NCI-H2196 treated with DMSO at 0.1 percent for 48 hours (cell line): ENCODE measurements around the gene SLC22A2.
"Not testable (repeated sequence)": the region's sequence is repeated elsewhere in the genome, so short reads cannot be mapped to it uniquely, and the experiment has no call there.

Experiments used
- DNase-seq: peaks from one replicate; lab custom pipeline; 2025; ENCODE audit not compliant: unreplicated experiment; lab: John Stamatoyannopoulos, UW

The SLC22A2 gene

DNA sequence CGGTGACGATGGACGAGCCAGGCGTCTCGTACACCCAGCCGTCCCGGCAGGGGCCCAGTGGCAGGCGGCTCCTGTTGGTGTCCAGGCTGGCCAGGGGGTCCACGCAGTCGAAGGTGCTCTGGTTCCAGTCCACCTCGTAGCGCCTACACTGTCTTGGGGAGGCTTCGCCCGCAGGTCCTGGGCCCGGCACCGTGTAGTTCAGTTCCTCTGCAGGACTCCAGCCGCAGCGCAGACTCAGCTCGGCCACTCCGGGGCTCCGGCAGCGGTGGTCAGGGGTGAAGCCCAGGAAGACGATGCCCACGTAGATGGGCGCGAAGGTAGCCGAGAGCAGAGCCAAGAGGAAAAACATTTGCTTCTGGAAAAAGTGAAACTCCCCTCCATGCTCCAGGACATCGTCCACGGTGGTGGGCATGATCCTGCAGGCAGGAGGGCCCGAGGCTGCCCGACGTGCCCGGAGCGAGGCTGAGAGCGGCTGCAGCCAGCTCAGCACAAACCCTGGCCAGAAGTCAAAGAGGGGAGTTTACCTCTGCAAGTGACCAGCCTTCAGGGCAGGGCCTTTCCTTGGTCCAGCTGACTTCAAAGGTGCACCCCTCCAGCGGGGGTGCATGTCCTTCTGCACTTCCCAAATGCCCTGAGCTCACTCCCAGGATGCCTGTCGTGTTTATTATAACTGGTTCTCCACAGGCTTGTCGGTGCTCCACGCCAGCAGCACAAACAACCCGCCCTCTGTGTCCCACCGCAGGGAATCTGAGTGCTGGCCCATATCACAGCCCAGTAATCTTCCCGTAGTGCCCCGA is at the start of gene SLC22A2:
Gene SLC22A2, minus strand, starts transcription at position 476 of the 797 bp plus-strand sequence. Its CDS starts 64 bp downstream, at position 412.
- DNase-seq: no peak

DNA sequence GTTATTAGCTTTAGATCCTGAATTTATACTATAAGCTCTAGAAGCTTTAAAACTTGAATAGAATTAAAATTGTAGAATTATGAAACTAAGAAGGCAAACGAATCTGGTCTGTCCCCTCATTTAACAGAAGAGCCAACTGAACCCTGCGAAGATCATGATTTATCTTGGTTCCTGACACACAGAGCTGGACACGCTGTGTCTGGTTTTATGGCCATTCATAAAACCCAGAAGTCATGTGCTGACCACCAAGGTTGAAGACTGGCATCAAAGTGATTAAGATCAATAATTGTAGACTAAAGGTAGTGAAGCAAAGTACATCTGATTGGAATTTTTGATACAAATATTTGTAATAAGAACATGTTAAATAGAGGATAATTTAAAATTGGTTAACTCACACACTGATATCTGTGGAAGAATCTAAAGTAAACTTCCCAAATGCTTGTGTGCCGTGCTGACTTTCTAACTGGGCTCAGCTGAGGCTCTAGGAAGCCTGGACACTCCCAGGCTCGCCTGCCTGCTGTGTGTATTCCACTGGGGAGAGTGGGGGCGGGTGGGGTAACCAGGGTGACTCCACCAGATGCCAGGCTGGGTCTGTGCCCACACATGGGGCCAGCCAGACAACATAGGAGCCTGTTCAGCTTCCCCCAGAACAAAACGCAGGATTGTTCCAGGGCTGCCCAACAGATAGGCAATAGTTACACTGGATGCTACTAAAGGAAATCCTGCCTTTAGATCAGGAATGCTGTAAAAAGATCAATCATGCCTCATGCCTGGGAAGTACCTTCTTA is 47.5 kb upstream of the SLC22A2 start:
- DNase-seq: no peak

DNA sequence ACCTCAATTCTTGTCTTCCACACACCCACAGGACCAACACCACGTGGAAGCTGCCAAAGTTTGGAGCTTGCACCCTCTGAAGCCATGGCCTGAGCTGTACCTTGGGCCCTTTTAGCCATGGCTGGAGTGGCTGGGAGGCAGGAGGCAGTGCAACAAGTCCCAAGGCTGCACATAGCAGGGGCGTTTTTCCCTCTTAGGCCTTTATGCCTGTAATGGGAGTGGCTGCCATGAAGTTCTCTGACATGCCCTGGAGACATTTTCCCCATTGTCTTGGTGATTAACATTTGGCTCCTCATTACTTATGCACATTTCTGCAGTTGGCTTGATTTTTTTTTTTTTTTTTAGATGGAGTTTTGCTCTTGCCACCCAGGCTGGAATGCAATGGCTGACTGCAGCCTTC is 45.2 kb upstream of the SLC22A2 start:
- DNase-seq: no peak

DNA sequence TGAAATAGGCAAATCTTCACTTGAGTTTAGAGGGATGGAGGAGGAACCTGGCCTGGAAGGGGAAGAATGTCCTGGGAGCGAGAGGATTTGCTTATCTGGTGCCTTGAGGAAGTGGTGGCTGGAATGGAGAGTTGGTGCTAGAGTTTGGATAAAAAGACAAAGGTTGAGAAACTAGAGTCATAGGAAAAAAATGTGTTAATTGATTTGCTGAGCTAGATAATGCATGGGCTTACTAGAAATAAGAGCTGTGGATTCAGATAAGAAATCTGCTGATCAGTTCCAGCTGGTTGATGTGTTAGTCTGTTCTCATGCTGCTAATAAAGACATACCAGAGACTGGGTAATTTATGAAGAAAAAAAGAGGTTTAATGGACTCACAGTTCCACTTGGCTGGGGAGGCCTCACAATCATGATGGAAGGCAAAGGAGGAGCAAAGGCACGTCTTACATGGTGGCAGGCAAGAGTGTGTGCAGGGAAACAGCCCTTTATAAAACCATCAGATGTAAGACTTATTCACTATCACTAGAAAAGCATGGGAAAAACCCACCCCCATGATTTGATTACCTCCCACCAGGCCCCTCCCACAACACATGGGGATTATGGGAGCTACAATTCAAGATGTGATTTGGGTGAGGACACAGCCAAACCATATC is 43.9 kb upstream of the SLC22A2 start:
- not testable (repeated sequence) for DNase-seq

DNA sequence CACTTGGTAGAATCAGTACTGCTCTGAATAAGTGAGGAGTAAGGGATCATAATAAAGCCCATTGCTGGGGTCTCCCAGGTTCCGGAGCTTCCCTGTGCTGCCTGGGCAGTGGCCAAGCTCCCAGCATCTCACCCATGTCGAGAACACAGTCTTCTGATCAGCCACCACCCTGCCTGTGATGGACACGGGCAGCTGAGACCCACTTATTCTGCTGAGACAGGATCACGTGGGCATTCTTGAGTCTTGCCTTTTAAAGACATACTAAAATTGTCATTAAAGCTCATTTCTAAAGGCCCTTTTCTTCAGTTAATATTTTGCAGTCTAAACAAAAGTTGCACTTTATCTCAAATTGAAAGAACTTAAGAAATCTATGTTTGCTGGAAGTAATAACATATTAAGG is 42.7 kb upstream of the SLC22A2 start:
- no peak for DNase-seq

DNA sequence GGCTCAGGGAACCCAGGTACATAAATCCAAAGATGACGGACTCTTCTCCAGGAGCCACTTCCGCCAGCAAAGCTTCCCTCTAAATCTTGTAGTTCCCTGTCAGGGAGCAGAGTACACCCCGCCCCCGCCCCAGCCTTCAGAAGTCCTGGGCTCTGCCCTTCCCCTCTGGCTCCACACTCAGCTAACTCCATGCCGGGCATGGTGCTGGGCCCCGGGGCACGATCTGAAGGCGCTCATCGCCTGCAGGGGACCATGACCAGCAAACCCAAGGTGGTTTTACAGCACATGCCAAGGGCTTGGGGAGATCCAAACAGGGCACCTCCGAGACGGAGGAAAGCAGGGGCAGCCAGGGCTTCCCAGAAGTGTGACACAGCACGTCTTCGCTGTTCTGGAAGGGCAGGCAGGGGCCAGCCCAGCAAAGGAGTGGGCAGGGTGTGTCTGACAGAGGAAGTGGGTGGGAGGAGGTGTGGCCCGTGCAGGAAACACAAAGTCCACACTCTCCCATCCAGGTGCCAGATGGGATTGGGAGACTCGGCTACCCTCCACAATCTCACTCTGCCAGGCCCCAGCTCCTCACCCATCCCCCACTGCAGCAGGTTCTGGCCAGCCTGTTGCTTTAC is 41.6 kb upstream of the SLC22A2 start:
- DNase-seq: no peak

DNA sequence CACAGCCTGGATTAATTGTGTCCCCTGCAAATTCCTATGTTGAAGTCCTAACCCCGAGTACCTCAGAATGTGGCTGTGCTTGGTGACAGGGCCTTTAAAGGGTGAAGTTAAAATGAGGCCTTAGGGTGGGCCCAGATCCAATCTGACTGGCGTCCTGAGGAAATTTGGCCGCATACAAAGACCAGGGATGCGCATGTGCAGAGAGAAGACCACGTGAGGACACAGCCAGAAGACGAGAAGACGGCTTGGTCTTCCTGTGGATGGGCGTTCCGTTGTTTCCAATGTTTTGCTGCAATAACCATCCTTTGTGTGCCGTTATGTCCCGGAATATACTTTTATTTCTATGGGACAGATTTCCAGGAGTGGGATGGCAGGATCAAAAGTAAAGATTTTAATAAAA is 40.9 kb upstream of the SLC22A2 start:
- DNase-seq: no peak

DNA sequence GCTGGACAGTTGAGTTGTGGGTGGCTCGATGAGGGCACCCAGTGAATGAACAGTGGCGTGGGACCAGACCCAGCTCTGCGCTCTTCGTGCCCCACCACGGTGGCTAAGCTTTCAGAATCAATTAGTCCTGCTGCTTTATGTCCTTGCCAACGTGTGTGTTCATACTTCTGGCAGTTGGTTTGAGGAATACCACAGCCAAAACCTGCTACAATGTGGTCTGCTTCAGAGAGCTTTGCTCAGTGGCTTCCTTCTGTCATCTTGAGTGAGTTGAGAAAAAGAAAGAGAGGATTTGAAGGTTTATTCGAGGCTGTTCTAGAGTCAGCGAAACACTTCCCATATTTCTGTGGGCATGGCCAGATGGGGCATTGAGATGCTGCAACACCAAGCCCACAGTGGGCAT is 39.5 kb upstream of the SLC22A2 start:
- DNase-seq: no peak

DNA sequence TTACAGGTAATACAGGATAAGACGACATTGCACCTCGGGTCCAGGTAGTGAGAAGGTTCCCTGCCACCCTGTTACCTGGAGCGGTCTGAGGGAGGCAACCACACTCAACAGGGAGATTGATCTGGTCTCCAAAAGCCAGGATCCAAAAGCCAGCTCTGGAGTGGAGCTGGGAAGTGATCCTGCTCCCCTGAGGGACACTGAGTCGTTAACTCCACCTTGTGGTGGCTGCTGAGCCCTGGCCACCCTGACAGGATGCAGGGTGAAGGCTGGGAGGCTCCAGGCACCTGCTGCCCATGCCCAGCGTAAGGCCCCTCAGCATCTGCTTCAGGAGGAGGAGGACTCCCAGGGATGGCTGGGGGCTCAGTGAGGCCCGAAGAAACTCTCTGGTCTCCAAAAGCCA is 38.7 kb upstream of the SLC22A2 start:
- no peak for DNase-seq

DNA sequence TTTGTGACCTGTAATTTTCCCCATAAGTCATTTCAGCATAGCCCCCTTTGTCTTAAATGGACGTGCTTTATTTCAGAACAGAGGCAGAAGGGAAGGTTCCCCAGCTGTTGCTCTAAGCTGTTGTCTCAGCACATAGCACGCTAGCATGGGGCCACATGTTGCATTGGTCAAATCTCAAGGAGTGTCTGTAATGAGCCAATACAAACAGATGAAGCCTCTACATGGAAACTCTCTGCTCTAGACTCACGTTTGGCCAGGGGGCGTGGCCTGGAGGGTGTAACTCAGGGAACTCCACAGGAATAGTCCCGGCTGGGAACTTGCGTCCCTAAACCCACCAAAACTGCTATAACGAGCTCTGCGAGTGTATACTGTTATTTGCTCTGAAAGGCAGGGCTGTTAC is 35.2 kb upstream of the SLC22A2 start:
- no peak for DNase-seq

DNA sequence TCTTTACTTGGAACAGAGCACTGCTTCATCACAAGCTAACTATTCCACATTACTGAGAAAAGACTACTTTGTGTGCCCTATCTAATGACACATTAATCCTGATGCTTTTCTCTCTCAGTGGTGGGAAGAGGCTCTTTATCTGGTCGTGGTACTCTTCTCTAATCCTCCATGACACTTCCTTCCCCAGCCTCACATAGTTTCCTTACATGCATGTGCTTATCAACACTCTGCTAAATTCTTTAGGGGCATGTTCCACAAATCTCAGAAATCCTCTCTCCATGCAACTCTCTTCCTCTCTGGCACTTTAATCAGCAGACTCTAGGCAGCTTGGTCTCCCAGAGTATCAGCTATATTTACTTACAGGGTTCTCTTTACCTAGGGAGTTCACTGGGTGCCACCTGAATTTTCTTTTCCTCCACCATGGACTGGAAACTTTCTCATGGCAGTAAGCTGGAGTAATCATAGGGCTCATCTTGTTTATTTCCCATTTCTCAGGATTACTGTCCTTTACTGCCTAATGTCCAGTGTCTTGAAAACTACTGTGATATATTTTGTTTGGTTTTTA is 27.0 kb upstream of the SLC22A2 start:
- no peak for DNase-seq

DNA sequence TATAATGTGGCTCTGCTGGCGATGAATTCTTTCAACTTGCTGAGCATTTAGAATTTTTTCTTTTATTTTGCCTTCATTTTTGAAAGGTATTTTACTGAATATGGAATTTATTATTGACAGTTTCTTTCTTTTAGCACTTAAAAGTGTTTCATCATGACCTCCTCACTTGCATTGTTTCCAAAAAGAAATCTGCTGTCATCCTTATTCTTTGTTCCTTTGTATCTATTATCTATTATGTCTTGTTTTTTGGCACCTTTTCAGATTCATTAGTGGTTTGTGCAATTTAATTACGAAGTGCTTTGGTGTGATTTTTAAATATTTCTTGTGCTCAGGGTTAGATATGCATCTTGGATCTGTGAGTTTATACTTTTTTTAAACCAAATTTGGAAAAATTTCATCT is 26.0 kb upstream of the SLC22A2 start:
- DNase-seq: no peak

DNA sequence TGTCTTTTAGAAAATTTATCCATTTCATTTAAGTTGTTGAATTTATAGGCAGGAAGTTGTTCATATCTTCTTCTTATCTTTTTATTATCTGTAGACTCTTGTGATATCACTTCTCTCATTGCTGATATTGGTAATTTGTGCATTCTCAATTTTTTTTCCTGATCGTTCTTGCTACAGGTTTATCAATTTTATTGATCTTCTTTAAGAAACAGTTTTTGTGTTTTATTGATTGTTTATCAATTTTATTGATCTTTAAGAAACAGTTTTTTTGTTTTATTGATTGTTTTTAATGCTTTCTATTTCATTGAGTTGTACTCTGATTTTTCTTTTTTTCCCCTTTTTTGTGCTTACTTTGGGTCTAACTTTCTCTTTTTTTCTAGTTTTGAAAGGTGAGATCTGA is 23.8 kb upstream of the SLC22A2 start:
- DNase-seq: no peak

DNA sequence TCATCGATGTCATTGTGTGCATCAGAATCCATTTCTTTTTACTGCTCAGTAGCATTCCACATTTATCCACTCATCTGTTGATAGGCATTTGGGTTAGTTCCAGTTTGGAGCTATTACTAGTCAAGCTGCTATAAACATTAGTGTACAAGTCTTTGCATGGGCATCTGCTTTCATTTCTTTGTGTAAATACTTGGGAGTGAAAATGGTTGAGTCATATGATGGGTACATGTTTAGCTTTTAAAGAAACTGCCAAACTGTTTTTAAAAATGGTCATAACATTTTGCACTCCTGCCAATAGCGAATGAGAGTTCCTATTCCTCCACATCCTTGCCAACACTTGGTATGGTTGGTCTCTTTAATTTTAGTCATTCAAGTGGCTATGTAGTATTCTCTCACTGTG is 21.2 kb upstream of the SLC22A2 start:
- DNase-seq: no peak

DNA sequence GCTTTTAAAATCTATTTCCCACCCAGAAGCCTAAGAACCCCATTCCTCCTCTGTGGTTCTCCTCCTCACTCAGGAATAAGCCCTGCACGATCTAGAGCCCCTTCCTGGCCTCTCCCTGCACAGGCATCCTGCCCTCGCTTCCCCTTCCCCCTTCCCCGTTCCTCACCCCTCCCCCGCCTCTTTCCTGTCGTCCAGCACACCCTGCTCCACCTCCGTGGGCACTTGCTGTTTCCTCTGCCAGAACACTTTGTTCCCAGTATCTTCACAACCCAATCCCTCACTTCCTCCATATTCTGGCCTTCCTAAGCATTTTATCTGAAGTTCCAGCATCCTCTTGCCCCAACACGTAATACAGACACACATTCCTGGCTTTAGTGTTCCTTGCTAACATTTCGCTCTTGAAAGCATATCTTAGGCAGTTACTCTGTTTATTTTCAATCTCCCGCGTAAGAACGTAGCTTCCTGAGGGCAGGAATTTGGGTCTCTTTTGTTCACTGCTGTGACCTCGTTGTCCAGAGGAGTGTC is 20.2 kb upstream of the SLC22A2 start:
- DNase-seq: no peak

DNA sequence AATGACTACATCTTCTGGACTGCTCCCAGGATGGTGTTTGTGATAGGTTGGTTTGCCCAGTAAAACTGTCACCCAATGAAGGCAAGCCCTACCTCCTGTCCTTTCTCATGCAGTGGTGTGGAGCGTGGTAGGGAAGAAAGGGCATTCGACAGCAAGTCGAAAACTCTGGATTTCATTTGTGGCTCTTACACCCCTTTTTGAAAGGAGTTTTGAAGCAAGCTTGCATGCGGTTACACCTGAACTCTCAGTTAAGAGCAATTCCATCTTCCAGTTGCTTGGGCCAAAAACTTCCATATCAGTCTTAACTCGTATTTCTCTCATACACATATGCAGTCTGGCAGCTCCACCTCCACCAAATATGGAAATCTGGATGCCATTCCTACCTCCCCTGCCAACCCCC is 19.7 kb upstream of the SLC22A2 start:
- DNase-seq: no peak

DNA sequence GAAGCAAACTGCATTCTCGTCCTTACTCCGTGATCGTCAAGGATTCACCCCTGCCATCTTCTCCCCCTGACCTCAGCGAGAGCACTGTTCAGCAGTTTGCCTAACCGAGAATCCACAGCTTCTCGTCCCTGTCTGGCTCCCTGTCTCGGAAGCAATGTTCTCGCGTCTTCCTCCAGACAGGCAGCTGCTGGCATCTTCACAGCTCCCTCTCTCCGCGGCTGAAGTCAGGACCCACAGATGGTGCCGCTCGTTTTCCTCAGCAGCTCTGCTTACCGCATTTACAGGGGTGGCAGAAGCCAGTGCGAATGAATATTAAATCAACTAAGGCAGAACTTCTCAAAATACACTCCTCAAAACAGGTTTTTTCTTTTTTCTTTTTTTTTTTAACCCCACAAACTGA is 18.9 kb upstream of the SLC22A2 start:
- no peak for DNase-seq

DNA sequence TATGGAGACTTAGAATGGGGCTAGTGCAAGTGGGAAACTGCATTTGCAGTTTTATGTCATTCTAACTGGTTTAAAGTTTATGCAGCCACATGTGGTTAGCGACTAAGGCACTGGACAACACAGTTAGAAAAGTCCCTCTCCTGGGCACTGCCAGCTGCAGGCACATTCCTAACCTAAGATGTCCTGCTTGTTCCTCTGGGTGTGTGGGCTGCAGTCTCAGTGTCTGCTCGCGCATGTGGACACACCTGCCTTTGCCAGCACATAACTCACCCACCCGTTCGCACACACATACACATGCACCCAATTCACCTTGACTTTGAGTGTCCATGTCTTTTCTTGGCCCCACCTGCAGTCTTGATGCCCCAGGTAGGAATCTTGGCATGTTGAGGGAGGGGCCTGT is 18.5 kb upstream of the SLC22A2 start:
- DNase-seq: no peak

DNA sequence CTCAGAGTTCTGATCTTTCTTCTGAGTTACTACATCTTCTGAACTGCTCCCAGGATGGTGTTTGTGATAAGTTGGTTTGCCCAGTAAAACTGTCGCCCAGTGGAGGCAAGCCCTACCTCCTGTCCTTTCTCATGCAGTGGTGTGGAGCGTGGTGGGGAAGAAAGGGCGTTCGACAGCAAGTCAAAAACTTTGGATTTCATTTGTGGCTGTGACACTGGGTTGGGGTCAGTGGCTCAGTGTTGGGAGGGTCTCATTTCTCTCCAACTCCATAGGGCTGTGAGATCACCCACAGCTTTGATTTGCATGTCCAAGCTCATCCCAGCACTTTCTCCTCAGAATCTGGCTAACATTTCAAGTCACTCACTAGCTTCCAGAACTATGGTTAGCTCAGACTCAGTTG is 17.5 kb upstream of the SLC22A2 start:
- no peak for DNase-seq

DNA sequence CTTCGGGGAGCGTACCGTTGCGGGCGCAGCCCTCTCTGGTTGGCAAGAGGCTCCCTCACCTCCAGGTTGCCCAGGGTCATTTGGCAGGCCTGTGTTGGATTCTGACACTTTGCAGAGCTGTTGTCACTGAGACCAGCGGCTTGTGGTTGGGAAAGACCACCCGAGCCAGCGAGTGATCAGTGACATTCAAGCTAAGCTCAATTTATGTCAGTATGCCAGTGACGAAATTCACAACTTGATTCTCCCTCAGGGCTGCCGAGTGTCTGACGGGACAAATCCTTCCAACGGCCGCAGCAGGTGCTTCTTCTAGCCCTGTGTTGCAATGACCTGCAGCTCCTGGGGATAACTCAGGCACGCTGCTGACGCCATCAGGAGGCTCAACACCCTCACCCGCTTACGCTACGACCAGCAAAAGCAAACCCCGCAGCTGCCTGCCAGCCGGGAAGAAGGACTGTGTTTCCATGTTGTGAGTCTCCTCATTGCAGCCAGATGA is 16.9 kb upstream of the SLC22A2 start:
- no peak for DNase-seq
